Esophagus squamous epithelium (tissue), 4 donors: ENCODE measurements around the gene PPM1L.

Experiments used
- CTCF ChIP-seq, 6 experiments: fragments of 450-650 bp in 4 of 6; fragments of 200-600 bp in 2 of 6; sonication (generic) in 2 of 6; IDR thresholded peaks; one replicate each; pipeline ENCODE4 v1.5.1; 2016 to 2019; ENCODE audit warnings: antibody characterized with exemption in 6 of 6, mild to moderate bottlenecking in 4 of 6, moderate library complexity in 4 of 6
- POLR2A ChIP-seq, 4 donors: fragments of 450-650 bp; IDR thresholded peaks; one replicate each; pipeline ENCODE4 v1.6.1; 2017; ENCODE audit warnings: antibody characterized with exemption in 4 of 4, mild to moderate bottlenecking in 4 of 4, moderate library complexity in 3 of 4

DNA sequence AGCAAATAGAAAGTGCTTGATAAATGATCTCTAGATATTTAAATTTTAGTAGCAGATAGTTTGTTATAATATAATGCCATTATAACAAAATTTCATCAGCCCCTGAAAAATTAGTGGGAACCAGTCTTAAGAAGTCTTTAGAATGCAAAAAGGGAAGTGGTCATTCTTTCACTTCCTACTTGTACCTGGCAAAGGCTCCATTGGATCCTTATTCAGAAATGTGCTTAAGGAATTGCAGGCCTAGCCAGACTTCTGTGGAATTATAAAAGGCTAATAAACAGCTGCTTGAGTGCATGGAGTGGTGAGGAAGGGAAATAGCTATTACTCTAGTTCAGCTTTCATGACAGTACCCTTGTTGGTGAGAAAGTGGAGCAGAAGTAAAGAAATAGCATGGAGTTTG, 24.2 kb downstream of the PPM1L start:
- TF ChIP-seq CTCF (IDR thresholded peaks at IDR 0.05) (no peak), POLR2A (IDR thresholded peaks at IDR 0.05) (no peak)
